ENCODE results near the gene SIK2. TPM values are rescaled to one million over a fixed set of nuclear protein-coding genes. Genes with fewer than 3 reads are reported as not detected.
"Not testable (repeated sequence)": the region's sequence is repeated elsewhere in the genome, so short reads cannot be mapped to it uniquely, and the experiment has no call there.

The SIK2 gene
- total and polyA plus RNA-seq, 4 donors = 18.1 to 26.6 (median 19.7) TPM

DNA sequence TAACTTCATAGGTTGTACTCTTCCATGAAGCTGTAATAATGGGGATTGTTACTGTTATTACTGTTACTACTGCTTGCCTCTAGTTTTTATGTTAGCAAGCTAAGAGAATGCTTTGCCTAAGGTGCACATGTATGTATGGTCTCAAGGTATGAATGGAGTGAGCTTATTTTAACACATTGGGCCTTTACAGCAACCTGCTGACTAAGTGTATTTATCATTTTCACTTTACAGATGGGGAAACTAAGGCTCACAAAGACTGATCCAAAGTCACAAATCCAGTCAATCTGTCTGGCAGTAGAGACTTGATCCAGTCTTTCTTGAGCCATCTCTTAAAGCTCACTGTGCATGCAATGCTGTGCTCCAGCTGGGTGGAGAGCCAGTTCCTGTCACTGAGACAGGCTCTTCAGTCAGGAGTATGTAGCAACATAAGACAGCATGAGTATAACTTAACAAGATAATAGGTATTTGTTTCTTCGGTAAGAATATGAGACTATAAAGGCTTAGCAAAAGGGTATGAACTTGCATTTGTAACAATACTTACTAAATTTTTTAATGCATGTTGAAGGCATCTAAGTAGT, 97.4 kb downstream of the SIK2 start:
- no peak overlapping the region for H3K27ac ChIP-seq (ENCODE audit: low read depth, low read length)
- no peak overlapping the region for H3K4me3 ChIP-seq (ENCODE audit: low read depth, low read length)
- no peak for DNase-seq (ENCODE audit: low read depth in 4 of 6, low spot score in 6 of 6)
- no CpG with 5 or more reads among the region's 1 CpG for WGBS (ENCODE audit: insufficient coverage)
- no peaks in the 10 kb centered on the region for H3K4me1 ChIP-seq (ENCODE audit: control insufficient read depth, insufficient read depth, low read length)
- no peaks in the 10 kb centered on the region for H3K9me3 ChIP-seq (ENCODE audit: control insufficient read depth, insufficient read depth, low read length)
- H3K36me3 ChIP-seq (ENCODE audit: control insufficient read depth, insufficient read depth, low read length) = peaks cover under 1% of the 10 kb centered on the region
- H3K27me3 ChIP-seq (ENCODE audit: control insufficient read depth, insufficient read depth, low read length) = no peaks in the 10 kb centered on the region

DNA sequence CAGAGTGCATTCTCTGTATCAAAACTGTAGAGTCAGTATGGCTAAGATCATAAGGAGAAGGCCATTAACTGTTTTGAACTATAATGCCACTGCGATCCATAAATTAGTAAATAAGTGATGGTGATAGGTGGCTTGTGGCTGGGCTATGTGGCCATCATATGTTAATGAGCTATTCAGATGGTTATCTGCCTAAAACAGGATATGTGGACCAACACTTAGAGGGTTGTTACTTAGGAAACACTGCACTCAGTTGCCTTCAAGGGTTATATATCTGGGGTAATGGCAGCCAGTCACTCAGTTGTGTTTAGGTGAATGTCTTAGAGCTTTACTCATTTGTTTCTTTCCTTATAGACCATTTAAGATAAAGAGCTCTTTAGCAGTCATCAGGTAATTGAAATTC, 97.9 kb downstream of the SIK2 start:
- Histone ChIP-seq H3K4me3 (ENCODE audit: low read depth, low read length) (no peak overlapping the region), H3K27me3 (ENCODE audit: control insufficient read depth, insufficient read depth, low read length) (no peaks in the 10 kb centered on the region), H3K27ac (ENCODE audit: low read depth, low read length) (no peak overlapping the region), H3K4me1 (ENCODE audit: control insufficient read depth, insufficient read depth, low read length) (no peaks in the 10 kb centered on the region), H3K36me3 (ENCODE audit: control insufficient read depth, insufficient read depth, low read length) (peaks cover 3% of the 10 kb centered on the region), H3K9me3 (ENCODE audit: control insufficient read depth, insufficient read depth, low read length) (no peaks in the 10 kb centered on the region)
- 100% methylated on average over 1 of the region's 1 CpG for WGBS (ENCODE audit: insufficient coverage)
- no peak for DNase-seq (ENCODE audit: low read depth in 4 of 6, low spot score in 6 of 6)

DNA sequence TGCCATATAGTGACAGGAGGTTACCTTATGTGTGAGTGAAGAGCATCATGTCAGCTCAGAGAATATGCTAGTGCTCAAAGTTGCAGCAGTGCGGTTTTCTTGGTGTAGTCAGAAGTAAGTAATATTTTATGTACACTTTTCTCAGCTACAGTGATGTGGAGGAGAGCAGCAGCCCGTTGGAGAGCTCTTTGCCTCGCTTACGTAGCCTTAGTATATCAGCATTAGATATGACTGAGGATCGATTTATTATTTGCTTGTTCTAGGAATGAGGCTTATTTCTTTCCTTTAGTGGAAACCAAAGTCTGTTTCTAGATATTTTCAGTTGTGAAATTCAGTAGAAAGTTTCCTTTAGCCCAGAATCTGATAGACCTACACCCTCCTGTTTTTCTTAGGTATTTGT, 100.4 kb downstream of the SIK2 start:
- Histone ChIP-seq H3K9me3 (ENCODE audit: control insufficient read depth, insufficient read depth, low read length) (no peaks in the 10 kb centered on the region), H3K27me3 (ENCODE audit: control insufficient read depth, insufficient read depth, low read length) (no peaks in the 10 kb centered on the region), H3K27ac (ENCODE audit: low read depth, low read length) (no peak overlapping the region), H3K4me1 (ENCODE audit: control insufficient read depth, insufficient read depth, low read length) (peaks cover 4% of the 10 kb centered on the region), H3K36me3 (ENCODE audit: control insufficient read depth, insufficient read depth, low read length) (peaks cover 5% of the 10 kb centered on the region), H3K4me3 (ENCODE audit: low read depth, low read length) (no peak overlapping the region)
- DNase-seq (ENCODE audit: low read depth in 4 of 6, low spot score in 6 of 6) = no peak
- WGBS (ENCODE audit: insufficient coverage) = no CpG with 5 or more reads among the region's 5 CpGs

DNA sequence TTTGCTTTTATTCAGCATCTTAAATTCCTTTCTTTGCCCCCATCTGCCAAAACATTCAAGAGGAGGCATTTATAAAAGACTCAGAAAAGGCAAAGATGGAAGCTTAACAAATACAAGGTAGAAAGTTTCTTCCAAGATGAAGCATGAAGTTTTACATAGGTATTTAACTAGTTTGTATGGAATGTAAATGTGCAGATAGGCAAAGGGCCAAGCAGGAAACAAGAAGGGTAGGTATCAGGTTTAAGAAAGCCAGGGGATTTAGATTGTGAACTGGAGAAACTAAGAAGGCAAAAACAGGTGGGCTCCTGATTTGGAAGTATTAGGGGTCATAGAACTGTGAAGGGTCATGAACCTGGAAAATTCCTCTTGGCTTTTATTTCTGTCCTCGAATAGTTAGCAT, 101.3 kb downstream of the SIK2 start:
- Histone ChIP-seq H3K4me1 (ENCODE audit: control insufficient read depth, insufficient read depth, low read length) (peaks cover 4% of the 10 kb centered on the region), H3K36me3 (ENCODE audit: control insufficient read depth, insufficient read depth, low read length) (peaks cover 10% of the 10 kb centered on the region), H3K4me3 (ENCODE audit: low read depth, low read length) (no peak overlapping the region), H3K27me3 (ENCODE audit: control insufficient read depth, insufficient read depth, low read length) (no peaks in the 10 kb centered on the region), H3K27ac (ENCODE audit: low read depth, low read length) (no peak overlapping the region), H3K9me3 (ENCODE audit: control insufficient read depth, insufficient read depth, low read length) (no peaks in the 10 kb centered on the region)
- no peak for DNase-seq (ENCODE audit: low read depth in 4 of 6, low spot score in 6 of 6)
- no CpG with 5 or more reads among the region's 1 CpG for WGBS (ENCODE audit: insufficient coverage)

DNA sequence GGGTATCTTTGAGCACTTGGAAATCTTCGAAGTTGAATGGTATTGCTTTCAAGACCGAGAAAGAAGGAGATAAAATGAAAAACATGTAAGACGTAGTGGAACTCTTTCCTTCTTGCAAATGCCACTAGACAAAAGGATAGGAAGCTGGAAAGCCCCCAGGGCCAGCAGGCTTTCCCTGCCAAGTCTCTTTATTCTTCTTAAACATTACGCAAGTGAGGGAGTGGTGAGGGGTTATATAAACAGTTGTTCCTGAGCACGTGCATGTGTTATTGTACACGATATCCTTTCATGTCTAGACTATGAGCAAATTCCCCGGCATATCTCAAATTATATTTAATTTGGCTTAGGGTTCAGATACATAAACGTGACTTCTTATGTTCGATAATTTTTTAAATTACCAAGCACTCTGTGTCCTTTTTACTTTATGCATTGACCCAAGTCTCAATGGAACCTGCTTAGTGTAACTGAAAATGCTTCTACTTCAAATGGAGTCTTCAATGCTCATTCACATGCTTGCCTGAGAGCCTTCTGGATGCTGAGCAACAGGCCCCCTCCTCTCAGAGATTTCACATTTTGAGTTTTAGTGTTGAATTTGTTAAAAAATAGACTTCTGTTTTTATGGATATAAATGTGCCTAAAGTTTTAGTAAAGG, 104.9 kb downstream of the SIK2 start:
- 39% methylated on average over 2 of the region's 9 CpGs for WGBS (ENCODE audit: insufficient coverage)
- Histone ChIP-seq H3K9me3 (ENCODE audit: control insufficient read depth, insufficient read depth, low read length) (no peaks in the 10 kb centered on the region), H3K27me3 (ENCODE audit: control insufficient read depth, insufficient read depth, low read length) (no peaks in the 10 kb centered on the region), H3K4me1 (ENCODE audit: control insufficient read depth, insufficient read depth, low read length) (peaks cover 4% of the 10 kb centered on the region), H3K27ac (ENCODE audit: low read depth, low read length) (no peak overlapping the region), H3K36me3 (ENCODE audit: control insufficient read depth, insufficient read depth, low read length) (peaks cover 14% of the 10 kb centered on the region), H3K4me3 (ENCODE audit: low read depth, low read length) (no peak overlapping the region)
- peak in 3 of 6 donors; percentile 29 to 72 (median 45) for DNase-seq (ENCODE audit: low read depth in 4 of 6, low spot score in 6 of 6)

DNA sequence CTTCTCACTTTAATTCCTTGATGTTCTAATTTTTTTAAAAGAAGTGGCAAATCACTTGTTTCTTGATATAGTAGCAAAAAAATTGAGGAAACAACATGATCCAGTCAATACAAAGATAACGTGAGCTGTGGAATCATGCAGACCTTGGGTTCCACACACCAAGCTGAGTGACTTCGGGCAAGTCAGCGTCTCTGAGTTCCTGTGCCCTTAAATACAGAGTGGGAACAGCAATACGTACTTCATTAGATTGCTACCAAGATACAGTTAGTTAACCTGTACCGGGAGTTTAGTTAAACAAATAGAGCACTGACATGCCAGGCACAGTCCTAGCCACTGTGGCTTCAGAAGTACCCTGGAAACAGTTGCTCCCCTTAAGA, 105.4 kb downstream of the SIK2 start:
- Histone ChIP-seq H3K4me3 (ENCODE audit: low read depth, low read length) (no peak overlapping the region), H3K9me3 (ENCODE audit: control insufficient read depth, insufficient read depth, low read length) (no peaks in the 10 kb centered on the region), H3K27me3 (ENCODE audit: control insufficient read depth, insufficient read depth, low read length) (no peaks in the 10 kb centered on the region), H3K27ac (ENCODE audit: low read depth, low read length) (no peak overlapping the region), H3K36me3 (ENCODE audit: control insufficient read depth, insufficient read depth, low read length) (peaks cover 15% of the 10 kb centered on the region), H3K4me1 (ENCODE audit: control insufficient read depth, insufficient read depth, low read length) (peaks cover 4% of the 10 kb centered on the region)
- WGBS (ENCODE audit: insufficient coverage) = 91% methylated on average over 5 of the region's 5 CpGs
- no peak for DNase-seq (ENCODE audit: low read depth in 4 of 6, low spot score in 6 of 6)

DNA sequence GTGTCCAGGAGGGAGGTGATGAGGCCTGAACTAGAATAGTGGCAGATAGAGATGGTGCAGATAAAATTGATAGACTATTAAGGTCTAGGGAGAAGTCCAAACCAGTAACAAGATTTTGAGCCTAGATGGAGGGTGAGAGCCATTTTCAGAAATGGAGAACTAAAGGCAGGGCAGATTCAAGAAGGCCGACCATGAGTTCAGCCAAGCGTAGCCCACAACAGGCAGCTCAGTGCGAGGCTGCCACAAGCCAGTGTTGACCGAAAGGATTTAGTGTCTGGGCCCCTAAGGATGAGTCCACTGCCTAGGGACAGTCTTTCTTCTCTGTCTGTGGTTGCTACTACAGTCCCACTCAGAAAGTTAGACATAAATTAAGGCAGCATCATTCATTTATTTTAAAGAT, 112.3 kb downstream of the SIK2 start:
- WGBS (ENCODE audit: insufficient coverage) = 77% methylated on average over 4 of the region's 4 CpGs
- Histone ChIP-seq H3K9me3 (ENCODE audit: control insufficient read depth, insufficient read depth, low read length) (no peaks in the 10 kb centered on the region), H3K27ac (ENCODE audit: low read depth, low read length) (no peak overlapping the region)

DNA sequence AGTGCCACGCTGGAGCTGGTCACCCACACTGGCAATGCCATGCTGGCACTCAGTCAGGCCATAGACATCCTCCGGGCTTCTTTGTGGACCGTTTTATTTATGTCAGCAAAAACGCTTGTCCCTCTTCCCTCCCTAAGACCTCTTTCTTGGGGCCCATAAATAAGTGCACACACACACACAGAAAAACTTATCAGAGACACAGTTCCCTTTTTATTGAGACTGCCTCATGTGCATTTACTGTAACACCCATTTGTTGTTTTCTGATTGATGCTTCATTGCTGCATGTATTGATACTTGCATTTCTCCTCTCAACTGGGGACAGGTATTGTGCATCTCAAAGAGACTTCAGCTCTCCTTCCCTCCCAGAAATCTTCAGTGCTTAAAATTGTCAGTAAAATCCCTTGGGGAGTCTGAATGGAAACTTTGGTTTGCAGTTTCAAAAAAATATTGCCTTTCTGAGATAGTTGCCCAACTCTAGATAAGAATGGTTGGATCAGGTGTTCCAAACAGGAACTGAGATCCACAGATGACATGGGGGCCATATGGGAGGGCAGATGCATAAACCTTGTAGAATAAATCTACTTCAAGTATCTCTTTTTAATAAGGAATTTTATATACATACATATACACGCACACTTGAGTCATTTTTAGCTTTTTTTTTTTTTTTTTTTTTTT, 113.0 kb downstream of the SIK2 start:
- Histone ChIP-seq H3K27me3 (ENCODE audit: control insufficient read depth, insufficient read depth, low read length) (no peaks in the 10 kb centered on the region), H3K27ac (ENCODE audit: low read depth, low read length) (no peak overlapping the region), H3K4me3 (ENCODE audit: low read depth, low read length) (no peak overlapping the region), H3K4me1 (ENCODE audit: control insufficient read depth, insufficient read depth, low read length) (peaks cover 2% of the 10 kb centered on the region), H3K9me3 (ENCODE audit: control insufficient read depth, insufficient read depth, low read length) (no peaks in the 10 kb centered on the region), H3K36me3 (ENCODE audit: control insufficient read depth, insufficient read depth, low read length) (peaks cover 23% of the 10 kb centered on the region)
- WGBS (ENCODE audit: insufficient coverage) = 44% methylated on average over 4 of the region's 5 CpGs
- no peak for DNase-seq (ENCODE audit: low read depth in 4 of 6, low spot score in 6 of 6)

More for the DNA sequence above, 112.3 kb downstream of the SIK2 start:
- peaks cover 2% of the 10 kb centered on the region for H3K4me1 ChIP-seq (ENCODE audit: control insufficient read depth, insufficient read depth, low read length)
- peaks cover 17% of the 10 kb centered on the region for H3K36me3 ChIP-seq (ENCODE audit: control insufficient read depth, insufficient read depth, low read length)
- DNase-seq (ENCODE audit: low read depth in 4 of 6, low spot score in 6 of 6) = no peak
- H3K4me3 ChIP-seq (ENCODE audit: low read depth, low read length) = no peak overlapping the region
- no peaks in the 10 kb centered on the region for H3K27me3 ChIP-seq (ENCODE audit: control insufficient read depth, insufficient read depth, low read length)

DNA sequence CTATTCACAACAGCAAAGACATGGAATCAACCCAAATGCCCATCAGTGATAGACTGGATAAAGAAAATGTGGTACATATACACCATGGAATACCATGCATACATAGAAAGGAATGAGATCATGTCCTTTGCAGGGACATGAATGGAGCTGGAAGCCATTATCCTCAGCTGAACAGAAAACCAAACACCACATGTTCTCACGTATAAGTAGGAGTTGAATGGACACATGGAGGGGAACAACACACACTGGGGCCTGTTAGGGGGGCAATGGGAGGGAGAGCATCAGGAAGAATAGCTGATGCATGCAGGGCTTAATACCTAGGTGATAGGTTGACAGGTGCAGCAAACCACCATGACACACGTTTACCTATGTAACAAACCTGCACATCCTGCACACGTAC, 115.4 kb downstream of the SIK2 start:
- WGBS (ENCODE audit: insufficient coverage) = no CpG with 5 or more reads among the region's 3 CpGs
- not testable (repeated sequence) for H3K4me1 ChIP-seq (ENCODE audit: control insufficient read depth, insufficient read depth, low read length); H3K4me3 ChIP-seq (ENCODE audit: low read depth, low read length); H3K9me3 ChIP-seq (ENCODE audit: control insufficient read depth, insufficient read depth, low read length); H3K27me3 ChIP-seq (ENCODE audit: control insufficient read depth, insufficient read depth, low read length); DNase-seq (ENCODE audit: low read depth in 4 of 6, low spot score in 6 of 6); H3K27ac ChIP-seq (ENCODE audit: low read depth, low read length)
- peaks cover 41% of the 10 kb centered on the region for H3K36me3 ChIP-seq (ENCODE audit: control insufficient read depth, insufficient read depth, low read length)

DNA sequence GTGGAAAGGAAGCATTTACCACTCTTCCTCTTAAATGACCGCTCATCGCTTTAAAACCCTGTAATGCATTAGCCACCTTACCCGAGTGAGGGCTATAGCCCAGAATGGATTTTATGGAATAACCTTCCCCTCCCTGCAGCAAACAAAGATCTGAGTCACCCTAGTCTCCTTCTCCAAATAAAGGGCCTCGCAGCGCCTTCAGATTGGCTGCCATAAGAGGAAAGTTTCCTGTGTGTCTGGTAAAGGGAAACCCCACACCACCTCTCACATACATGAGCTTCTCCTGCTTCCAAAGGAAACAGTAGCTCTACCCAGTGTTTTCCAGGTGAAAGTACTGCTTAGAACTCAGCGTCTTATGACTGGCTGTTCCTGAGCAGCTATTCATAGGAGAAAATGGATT, 116.2 kb downstream of the SIK2 start:
- no peaks in the 10 kb centered on the region for H3K9me3 ChIP-seq (ENCODE audit: control insufficient read depth, insufficient read depth, low read length)
- peaks cover 43% of the 10 kb centered on the region for H3K36me3 ChIP-seq (ENCODE audit: control insufficient read depth, insufficient read depth, low read length)
- H3K27me3 ChIP-seq (ENCODE audit: control insufficient read depth, insufficient read depth, low read length) = no peaks in the 10 kb centered on the region
- H3K27ac ChIP-seq (ENCODE audit: low read depth, low read length) = no peak overlapping the region
- no peak overlapping the region for H3K4me3 ChIP-seq (ENCODE audit: low read depth, low read length)
- peaks cover 2% of the 10 kb centered on the region for H3K4me1 ChIP-seq (ENCODE audit: control insufficient read depth, insufficient read depth, low read length)
- WGBS (ENCODE audit: insufficient coverage) = no CpG with 5 or more reads among the region's 6 CpGs
- DNase-seq (ENCODE audit: low read depth in 4 of 6, low spot score in 6 of 6) = peak in 1 of 6 donors; percentile 12

All from spinal cord (tissue), 10 donors.